HT-29 (cell line): Measurements from ENCODE around the gene THRA. TPM values are rescaled to one million over a fixed set of nuclear protein-coding genes. Genes with fewer than 3 reads are reported as not detected.
A peak's percentile ranks its signal among the peaks of the same experiment; 100 is the strongest.

ENCODE experiments used
- DNase-seq: peaks from one replicate; pipeline ENCODE4 v3.0.0-alpha.2; 2015; ENCODE audit warnings: low spot score
- total RNA-seq: library from RNA; depleted of rRNA; stranded (reverse); fragments of >200 nt; shearing (Covaris generic); gene quantifications from 2 replicates; pipeline ENCODE4 v1.2.3, GENCODE V29; 2014

The THRA gene
- total RNA-seq, 1 experiment from 2014 or later = 31.1 TPM

DNA sequence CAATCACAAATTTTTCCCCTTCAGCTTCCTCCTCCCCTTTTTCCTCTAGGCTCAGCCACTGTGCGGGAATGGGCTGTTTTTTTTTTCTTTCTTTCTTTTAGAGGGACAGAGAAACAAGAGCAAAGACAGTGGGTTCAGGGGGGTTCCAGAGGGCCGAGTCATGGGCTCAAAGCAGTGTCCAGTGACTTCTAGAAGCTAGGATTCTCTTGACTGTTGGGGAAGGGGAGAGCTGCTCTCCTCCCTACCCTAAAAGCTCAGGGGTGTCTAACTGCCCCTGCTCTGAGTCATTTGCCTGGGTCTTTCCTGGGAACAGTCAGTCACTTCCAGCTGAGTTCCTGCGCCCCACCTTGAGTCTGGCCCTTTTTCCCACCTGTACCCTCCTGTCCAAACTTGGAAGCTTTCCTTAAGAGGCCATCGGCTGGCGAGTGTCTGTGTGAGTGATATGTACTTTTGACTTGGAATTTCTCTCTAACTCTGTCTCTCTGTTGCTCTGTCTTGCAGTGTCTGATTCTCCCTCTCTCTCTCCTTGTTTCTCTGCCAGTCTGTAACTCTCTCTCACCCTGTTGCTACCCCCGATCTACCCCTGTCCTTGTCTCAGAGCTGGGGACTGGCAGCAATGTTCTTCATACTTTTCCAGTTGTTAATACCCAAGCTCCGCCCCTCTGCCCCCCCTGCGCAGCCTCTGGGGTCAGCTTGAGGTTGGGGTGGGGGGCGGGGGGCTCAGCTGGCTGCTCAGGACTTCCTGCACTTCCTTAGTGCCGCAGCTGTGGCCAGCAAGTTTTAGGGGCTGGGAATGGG is 2.4 kb downstream of the THRA start:
- DNase-seq = no peak

DNA sequence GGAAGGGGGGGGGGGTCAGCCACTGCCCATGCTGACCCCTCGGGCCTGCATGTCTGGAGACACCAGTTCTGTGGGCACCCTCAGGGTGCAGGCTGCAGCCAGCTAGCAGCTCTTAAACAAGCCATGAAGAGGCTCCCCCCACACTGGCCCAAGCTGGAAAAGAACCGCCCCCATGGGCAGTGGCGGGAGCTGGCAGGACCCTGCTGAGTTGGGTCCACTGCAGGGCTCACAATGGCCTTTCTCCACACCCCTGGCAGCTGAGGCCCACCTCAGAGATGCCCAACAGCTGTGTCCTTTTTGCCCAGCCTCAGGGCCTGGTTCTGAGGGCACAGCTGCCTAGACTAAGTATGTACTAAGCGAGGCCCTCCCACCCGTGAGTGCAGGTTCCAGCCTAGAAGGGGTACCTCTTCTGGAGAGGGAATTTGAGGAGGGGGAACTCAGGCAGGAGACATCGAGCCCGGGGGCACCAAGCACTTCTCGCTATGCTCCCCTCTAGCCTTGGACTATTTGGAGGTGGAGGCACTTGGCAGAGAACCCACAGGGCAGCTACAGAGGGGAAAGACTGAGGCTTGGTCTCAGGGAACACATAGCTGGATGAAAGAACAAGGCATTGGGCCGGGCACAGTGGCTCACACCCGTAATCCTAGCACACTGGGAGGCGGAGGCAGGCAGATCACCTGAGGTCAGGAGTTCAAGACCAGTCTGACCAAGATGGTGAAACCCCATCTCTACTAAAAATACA is 3.2 kb downstream of the THRA start:
- no peak for DNase-seq

DNA sequence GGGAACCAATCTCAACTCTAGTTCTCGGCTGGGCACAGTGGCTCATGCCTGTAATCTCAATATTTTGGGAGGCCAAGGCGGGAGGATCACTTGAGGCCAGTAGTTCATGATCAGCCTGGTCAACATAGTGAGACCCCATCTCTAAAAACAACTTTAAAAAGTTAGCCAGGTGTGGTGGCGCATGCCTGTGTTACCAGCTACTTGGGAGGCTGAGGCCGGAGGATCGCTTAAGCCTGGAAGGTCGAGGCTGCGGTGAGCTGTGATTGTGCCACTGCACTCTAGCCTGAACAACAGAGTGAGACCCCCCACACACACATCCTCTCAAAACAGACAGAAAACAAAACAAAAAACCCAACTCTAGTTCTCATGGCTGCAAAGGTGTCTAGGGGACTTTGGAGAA is 4.9 kb downstream of the THRA start:
- DNase-seq = no peak

DNA sequence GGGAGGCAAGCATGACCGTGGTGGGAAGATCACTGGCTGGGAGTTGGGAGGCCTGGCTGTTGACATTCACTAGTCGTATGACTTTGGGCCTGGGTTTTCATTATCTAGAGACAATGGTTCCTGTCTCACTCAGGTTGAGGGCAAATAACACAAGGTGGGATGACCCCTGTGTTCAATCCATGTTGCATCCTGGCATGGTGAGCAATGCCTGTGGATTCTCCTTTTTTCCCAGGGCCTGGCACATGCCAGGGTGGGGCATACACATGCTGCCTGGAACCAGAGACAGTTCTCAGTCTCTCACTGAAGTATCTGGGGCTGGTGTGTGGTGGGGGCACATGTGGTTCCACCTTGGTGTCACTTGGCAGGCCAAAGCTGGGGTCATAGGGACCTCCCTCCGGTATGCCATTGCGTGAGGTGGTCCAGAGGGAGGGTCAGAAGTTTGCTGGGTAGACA is 5.4 kb downstream of the THRA start:
- no peak for DNase-seq

DNA sequence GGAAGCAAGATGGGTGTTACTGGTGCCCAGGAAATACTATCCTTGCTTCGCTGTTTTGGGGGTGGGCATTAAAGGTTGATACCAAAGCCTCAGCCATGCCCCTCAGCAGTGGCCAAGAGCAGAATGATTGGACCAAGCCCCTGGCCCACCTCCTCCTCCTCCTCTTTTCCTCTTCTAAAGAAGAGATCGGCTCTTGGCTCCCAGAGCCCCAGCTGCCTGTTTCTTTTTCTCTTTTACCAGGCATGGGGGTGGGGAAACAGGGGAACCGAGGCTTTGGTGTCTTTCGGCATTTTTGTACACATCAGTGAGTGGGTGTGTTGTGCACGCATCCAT is 5.8 kb downstream of the THRA start:
- DNase-seq = no peak

DNA sequence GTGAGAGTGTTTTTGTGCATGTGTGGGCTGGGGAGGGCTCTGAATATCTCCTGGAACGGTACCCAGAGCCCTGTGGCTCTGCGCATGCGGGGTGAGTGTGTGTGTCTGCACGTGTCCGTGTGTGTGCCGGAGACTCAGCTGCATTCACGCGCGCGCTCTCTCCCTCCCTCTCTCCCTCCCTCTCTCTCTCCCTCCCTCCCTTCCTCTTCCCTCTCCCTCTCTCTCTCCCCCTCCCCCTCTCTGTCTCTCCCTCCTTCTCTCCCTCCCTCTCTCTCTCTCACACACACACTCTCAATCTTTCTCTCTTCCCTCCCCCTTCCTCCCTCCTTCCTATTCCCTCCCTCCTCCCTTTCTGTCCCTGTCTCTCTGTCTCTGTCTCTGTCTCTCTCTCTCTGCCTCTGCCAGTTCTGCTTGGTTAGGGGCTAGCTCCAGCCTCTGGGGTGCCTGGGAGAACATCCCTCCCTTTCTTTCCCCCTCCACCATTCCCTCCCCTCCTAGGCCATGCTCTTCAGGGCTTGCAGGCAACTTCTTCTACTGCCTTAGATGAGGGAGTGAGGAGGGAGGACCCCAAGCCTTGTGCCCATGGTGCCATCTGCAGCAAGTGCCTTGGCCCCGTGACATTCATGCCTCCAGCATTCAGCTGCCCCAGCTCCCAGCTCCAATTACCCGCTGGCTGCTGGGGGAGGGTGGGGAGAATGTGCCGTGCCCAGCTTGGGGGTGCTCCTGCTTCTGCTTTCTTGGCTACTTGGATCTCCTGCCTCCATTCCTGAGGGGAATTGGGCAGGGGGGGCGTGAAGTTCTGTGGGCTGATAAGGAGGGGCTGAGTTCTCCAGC is 6.4 kb downstream of the THRA start:
- peak; percentile 50 for DNase-seq

DNA sequence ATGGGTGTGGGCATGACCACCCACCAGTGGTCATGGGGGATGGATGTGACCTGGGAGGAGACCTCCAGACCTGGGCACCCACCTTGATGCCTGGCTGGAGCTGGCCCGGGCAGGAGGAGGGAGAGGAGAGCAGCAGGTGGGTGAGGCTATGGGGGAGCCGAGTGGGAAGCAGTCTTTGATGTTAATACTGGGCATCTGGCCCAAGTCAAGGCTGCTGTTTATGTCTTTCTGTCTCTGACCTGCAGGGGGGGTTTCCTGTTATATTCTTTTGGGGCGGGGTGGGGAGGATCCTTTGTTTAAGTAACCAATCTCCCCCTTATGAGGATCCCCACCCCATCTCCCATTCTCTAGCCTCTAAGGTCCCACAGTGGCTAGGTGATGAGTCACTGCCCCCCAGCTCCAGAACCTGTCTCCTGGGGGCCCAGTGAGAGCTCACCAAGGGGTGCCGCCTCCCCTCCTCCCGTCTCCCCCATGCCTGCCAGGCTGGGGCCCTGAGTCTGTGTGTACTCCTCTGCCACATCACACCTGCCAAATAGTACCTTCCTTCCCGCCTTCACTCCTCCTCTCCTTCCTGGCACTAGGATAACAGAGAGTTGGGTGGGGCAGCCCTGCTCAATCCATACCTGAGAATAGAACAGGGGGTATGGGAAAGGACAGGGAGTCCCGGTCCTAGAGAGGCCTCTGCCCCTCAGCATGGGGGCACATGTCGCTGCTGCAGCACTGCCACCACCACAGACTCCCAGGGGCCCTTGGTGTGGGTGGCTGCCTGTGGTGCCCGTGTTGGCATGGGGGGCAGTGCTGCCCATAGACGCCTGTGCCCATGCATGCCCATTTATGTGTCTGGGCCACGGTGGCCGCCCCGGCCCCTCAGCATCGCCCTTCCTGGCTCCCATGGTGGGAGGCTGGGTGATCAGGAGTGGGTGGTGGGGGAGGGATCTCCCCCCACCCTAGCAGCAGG is 7.3 kb downstream of the THRA start:
- DNase-seq = peak; percentile 89

DNA sequence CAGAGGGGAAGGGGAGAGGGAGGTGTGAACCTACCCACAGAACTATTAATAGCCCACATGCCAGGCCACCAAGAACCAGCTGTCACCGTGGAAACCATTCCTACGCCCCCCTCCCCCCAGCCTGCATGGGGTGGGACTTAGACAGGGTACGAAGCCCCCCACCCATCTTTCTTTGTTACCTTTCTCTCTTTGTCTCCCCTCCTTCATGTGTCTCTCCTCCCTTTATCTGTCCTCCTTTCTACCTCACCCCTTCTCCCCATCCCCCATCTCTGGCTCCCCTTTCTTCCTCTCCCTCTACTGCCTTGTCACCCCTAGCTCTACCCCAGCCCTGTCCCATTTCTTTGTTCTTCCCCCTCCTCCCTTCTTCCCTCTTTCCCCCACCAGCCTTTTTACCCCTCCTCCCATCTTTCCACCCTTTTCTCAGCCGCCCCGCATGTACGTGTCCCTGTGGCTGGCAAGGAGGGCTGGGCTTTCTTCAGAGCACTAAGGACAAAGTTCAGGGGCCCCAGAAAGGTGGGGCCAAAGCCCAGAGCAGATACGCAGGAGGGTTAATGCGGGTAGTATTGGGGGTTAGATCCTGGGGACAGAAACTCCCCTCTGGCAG is 8.0 kb downstream of the THRA start:
- peak; percentile 79 for DNase-seq

DNA sequence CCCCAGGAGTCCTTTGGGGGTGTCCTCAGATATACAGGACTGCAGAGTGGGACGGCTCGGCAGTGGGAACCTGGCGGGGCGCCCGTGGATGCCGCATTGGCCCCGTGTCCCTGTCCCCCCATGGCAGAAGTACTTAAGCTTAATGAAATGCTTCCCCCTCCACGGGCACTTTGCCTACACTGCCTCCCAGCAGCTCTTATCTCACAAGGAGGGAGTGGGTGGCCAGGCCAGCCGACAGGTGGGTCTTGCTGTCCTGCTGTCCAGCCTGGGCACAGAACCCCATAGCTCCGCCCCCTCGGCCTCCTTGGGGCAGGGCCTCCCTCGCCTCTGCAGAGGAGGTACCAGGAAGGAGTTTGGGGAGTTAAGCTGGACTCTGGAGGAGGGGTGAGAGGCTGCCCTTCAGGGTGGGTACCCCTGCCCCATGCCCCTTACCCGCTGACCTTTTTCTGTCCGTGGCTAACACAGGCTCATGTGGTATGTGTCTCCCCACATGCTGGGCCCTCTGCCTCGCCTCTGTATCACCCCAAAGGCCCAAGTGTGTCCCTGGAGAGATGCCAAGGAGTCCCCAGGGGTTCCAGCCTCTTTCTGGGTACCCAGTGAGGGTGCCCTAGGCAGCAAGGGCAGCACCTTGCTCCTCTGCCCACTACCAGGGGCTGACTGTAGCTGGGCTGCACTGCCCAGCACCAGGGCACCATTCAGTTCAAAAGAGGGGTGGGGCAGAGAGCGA is 8.7 kb downstream of the THRA start:
- DNase-seq = peak; percentile 84

DNA sequence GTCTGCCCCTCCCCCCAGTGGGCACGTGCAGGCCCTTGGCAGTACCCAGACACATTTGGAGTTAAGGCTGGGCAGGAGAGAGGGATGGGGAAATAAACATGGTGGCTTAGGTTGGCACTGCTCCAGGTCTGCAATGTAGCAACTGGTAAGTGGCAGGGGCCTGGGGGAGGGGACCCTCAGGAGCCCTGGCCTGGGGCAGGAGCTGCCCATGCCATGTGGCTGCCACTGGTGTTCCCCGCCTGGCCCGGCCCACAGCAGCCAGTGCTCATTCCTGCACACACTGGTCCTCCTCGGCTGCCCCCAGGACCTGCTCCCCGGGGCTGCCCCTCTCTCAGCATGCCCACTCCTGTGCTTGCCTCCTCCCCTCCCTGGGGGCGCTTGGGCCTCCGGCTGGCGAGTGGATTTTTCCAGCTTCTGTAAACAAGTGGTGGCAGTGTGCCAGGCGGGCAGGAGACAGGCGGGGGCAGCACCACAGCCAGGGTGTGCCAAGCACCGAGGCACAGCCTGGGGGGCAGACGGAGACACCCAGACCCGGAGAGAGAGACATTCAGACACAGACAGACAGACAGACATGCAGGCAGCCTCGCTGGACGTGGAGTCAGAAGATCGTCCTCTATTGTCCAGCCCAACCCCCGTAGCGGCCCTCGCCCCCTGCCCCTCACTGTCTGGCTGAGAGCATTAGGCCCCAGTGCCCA is 9.4 kb downstream of the THRA start:
- peak; percentile 82 for DNase-seq

DNA sequence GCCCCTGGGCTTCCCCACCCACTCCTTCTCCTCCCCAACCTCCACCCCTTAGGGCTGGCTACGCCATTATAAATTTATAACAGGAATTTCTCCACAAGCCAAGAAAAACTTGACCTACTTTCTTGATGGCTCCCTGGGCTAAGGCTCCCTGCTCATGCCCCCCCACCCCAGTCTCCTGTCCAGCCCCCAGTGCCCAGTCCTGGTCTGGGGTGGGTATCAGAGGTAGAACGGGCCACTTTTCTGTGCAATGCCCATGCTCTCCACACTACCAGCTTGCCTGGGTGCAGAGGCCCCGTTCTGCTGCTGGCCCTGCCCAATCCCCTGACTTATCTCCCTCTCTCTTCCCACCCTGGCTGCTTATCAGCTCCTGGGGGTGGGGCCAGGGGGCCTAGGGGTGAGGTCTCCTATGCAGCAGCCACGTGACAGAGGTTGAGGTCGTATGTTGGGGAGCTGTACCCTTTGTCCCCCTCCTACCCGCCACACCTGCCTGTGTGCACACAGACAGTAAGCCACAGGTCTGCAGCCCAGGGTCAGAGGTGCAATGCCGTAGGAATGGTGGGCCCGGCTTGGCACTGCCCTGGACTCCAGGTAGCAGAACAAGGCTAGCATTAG is 10.1 kb downstream of the THRA start:
- peak; percentile 43 for DNase-seq

DNA sequence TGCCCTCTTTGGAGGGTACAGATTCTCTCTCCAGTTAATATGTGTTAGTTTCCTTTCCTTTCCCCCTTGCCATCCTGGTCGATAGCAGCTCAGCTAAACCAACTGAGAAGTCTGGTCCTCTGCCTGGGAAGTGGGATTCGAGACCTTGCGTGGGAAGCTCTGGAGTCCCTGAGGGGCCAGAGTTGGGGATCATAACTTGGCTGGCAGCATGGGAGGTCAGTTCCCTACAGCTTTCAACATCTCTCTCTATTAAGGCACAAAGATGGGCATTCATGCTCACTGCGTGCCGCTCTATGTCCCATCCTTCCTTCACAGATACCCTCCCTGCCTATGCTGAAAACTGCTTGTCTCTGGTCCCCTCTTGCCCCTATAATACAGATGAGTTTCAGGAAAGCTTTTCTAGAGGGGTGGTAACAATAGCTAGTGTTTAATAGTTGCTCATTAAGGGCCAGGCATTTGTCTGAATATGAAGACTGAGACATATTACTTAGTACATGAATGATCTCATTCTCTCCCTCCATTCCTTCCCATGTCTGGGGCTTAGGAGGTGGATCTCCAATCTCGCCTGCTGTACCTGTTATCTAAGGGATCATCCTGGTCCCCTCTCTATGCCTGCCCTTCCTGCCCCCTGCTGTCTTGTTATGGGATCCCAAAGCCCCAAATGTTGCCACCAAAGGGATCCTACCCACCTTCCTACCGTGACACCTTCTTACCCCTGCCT is 10.8 kb downstream of the THRA start:
- DNase-seq = no peak

DNA sequence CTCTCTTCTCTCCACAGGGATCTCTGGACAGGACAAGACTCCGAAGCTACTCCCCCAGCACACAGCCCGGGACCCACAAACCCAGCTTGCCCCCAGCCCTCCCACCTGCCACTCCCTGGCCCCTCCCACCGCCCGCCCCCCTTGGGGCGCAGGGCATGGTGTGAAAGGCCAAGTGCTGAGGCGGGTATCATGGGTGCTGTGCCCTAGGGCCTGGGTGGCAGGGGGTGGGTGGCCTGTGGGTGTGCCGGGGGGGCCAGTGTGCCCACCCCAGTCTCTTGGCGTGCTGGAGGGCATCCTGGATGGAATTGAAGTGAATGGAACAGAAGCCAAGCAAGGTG is 11.4 kb downstream of the THRA start:
- DNase-seq = no peak

DNA sequence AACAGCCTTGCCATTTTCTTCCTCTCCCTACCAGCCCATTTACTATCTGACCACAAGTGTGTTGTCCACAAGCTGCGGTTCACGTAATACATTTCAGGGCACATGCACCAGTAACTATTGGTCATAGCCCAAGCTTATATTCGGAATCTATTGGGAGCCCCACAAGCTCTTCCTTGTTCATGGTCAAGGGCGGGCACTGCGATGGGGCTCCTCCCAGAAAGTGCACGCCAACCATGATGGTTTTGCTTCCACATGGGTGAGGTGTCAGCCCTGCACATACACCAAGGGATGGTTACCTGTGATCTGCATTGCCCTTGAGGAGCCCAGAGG is 12.1 kb downstream of the THRA start:
- DNase-seq = no peak

DNA sequence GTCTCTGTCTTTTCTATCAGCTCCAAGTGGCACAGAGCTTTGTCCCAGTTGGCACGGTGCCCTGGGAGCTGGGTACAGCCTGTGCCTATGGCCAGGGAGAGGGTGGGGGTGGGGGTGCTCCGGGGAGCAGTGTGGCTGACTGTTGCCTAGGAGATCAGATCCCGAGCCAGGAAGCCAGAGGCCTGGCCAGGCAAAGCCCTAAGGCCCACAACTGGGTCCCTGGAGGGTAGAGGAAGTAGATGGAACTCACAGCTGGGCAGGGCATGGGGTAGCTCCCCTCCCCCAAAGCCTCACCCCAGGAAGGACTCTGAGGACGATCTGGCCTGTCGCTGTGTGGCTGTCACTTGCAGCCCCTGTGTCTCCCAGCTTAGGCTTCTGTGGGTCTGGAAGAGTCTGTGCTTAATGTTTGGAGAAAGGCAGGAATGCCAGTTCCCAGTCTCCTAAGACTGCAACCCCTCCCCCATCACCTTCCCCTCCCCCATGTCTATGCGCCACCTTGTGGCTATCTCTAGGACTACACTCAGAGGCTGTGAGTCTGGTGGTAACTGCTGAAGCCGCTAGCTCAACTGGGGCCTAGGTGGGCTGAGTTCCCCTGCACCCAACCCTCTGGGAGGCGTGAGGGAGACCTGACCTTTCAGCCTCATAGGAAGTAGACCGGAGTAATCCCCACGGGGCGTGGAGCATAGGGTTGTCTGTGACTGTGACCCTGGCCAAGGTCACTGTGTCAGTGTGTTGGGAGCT is 12.6 kb downstream of the THRA start:
- DNase-seq = peak; percentile 92

DNA sequence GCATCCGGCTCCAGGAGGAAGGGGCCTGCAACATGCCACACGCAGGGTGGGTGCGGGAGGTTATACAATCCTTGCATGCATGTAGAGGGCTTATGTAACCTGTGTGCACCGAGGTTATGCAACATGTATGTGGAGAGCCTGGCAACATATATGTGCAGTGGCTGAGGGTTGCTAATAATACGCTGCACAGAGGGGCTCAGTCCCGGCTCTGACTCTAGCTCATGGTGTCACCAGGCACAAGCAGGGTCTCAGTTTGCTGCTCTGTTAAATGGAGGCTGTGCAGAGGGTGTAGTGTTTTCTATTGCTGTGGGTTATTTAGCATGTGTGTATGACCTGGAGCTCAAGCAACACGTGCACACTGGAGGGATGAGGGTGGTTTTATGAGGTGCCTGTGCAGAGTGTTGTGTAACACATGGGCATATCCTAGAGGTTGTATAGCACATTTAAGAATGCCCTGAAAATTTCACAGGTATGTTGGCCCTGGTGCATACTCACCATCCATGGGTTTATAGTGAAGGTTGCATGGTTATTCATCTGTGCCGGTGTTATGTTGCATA is 13.3 kb downstream of the THRA start:
- no peak for DNase-seq

DNA sequence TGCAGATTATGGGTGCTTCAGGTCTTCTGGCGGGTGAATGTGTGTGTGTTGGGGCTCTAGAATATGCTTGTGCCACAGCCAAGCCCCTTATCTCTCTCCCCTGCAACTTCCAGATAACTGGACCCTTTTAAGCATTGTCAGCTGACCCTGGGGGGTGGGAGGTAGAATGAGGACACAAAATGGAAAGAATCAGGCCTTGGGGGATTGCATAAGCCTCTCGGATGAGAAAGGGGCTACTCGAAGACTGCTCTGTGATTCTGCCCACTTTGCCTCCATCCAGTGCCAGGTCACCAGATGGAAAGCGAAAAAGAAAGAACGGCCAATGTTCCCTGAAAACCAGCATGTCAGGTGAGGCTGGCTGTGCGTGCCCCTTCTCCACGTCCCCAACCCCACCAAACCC is 13.8 kb downstream of the THRA start:
- DNase-seq = no peak

DNA sequence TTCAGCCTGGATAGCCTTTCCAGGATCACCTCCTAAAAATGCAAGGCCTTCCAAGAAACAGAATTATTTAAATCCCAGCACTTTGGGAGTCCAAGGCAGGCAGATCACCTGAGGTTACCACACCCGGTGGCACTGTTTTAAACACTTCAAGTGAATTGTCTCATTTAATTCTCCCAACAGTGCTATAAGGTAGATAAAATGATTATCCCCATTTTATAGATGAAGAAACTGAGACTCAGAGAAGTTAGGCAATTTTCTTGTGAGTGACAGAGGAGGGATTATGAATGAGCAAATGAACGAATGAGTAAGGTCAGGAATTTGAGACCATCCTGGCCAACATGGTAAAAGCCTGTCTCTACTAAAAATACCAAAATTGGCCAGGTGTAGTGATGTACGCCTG is 16.8 kb downstream of the THRA start:
- no peak for DNase-seq
